NCI-H146 (cell line): ENCODE results near the gene RPS6KA3.
"Not testable (repeated sequence)": the region's sequence is repeated elsewhere in the genome, so short reads cannot be mapped to it uniquely, and the experiment has no call there.

Experiments used
- DNase-seq: peaks from one replicate; lab custom pipeline; 2025; lab: John Stamatoyannopoulos, UW

Gene RPS6KA3

DNA sequence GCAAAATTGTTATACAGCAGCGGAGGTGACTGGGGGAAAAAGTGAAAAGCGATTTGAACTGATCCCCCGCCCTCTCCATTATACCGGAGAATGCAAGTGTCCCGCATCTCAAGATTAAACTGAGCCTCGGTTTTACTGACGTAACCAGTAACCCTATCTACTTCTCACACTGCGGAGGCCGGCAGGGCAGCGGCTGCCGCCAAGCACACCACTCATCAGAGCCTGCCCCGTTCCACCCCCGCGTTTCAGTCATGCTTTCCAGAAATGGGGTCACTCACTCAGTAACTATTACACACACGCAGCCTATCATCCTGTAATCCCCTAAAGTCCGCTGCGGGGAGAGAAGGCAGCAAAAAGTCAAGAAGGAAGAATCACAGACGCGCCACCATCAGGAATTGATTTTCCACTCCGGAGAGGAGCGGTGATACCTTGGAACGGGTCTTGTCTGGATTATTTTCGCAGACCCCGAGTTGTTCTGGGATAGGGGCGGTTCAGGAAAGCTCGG, 1.4 kb downstream of the RPS6KA3 start:
- peak; percentile 19 for DNase-seq

DNA sequence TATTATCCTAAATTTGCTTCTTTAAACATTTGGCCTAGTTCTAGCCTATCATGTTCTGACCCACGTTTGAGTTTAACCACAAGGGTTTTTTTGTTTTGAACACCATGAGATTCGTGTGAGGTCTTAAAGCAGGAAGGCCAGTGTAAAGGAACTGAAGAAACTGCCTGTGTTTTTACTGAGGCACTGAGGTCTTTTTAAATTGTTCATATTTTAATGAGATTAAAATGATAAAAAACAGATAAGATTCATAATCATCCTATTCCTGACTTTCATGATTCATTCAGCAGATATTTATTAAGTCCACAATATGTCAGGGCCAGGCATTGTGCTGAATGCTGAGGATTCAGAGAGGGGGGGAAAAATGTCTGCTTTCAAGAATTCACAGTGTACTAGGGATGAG, 3.2 kb downstream of the RPS6KA3 start:
- DNase-seq: no peak

DNA sequence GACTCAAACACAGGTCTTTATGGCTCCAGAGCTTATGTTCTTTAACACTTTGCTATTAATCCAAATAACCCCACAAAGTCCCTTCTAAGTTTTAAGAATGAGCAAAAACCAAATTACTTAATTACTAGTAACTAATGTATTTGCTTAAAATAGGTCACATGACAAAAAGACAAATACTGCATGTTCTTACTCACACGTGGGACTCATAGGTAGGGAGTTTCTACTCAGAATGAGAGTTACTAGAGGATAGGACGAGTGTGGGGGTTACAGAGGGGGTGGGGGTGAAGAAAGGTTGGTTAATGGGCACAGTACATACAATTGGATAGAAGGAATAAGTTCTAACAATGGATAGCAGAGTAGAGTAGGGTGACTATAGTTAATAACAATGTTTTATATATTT, 5.8 kb downstream of the RPS6KA3 start:
- no peak for DNase-seq

DNA sequence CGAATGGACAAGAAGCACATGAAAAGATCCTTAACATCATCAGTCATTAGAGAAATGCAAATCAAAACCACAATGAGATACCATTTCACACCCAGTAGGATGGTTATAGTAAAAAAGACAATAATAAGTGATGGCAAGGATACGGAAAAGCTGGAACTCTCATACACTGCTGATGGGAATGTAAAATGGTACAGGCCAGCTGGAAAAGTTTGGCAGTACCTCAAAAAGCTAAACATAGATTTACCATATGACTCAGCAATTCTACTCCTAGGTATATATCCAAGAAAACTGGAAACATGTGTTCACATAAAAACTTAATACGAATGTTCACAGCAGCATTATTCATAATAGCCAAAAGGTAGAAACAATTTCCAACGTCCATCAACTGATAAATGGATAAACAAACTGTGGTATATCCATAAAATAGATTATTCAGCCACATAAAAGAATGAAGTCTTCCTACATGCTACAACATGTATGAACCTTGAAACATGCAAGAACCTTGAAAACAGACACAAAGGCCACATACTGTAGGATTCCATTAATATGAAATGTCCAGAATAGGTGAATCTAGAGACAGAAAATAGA, 11.9 kb downstream of the RPS6KA3 start:
- DNase-seq: no peak

DNA sequence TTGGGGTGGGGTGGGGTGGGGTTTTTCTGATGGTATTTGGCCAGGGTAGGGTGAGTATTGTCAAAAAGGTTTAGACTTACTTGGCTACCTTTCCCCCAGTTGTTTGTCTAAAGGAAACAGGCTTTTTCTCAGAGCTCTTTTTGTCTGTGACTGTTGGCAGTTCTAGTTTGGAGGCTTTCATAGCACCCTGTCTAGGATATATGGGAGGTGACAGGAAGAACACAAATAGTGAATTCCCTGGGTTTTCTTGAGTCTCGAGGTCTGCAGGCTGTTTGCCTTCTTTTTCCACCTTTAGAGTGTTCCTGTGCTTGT, 13.5 kb downstream of the RPS6KA3 start:
- no peak for DNase-seq

DNA sequence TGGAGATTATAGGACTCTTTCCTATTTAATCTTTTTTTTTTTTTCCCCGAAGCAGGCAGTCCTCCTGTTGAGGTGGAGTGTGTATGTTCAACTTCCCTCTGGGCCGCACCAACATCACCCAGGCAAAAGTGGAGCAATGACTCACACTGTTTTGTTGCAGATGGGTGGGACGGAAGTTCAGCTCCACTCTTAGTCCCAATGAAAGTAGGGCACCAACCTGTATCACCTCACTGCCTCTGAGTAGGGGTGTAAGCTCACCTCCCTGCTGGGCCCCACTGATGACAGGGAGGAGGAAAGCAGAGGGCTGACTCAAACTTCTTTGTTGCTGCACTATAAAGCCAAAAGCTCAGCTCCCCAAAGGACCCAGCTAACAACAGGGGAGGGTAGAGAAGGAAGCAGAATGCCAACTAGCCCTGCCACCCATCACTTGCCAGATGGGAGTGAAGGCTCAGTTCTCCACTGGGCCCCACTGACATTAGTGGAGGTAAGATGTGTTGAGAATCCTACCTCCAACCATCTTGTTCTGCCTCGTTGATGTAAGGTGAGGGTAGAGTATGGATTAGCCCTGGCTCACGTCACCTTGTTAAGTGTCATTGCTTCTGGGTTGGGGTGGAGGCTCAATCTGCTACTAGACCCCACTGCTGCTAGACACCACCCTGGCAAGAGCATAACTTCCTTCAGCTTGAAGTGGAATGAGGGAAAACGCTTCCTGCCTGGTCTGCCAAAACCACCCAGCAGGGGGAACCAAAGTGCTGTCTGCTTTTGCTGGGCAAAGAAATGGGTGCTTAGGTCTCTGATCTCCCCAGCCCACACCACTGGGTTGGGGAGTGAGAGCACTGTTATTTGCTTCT, 14.1 kb downstream of the RPS6KA3 start:
- DNase-seq: peak; percentile 10

DNA sequence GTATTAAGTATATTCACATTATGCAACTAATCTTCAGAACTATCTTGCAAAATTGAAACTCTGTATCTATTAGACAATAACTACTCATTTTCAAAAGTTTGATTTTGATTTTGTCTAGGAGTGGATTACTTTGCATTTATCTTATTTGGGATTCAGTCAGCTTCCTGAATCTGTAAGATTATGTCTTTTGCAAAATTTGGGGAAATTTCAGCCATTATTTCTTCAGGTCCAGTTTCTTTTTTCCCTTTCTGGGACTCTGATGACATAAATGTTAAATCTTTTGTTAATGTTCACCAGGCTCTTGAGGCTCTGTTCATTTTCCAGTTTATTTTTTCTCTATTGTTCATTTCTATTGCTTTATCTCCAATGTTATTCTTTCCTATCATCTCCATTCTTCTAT, 15.0 kb downstream of the RPS6KA3 start:
- DNase-seq: no peak

DNA sequence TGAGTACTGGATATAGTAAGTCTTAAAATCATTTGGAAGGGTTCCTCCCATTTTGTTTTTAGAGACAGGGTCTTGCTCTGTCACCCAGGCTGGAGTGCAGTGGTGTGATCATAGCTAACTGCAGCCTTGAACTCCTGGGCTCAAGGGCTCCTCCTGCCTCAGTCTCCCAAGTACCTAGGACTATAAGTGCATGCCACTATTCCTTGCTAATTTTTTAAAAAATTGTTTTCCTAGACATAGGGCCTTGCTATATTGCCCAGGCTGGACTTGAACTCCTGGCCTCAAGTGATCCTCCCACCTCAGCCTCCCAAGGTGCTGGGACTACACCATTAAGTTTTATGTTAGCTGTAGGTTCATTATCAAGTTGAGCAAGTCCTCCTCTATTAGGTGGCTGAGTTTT, 16.6 kb downstream of the RPS6KA3 start:
- DNase-seq: not testable (repeated sequence)

DNA sequence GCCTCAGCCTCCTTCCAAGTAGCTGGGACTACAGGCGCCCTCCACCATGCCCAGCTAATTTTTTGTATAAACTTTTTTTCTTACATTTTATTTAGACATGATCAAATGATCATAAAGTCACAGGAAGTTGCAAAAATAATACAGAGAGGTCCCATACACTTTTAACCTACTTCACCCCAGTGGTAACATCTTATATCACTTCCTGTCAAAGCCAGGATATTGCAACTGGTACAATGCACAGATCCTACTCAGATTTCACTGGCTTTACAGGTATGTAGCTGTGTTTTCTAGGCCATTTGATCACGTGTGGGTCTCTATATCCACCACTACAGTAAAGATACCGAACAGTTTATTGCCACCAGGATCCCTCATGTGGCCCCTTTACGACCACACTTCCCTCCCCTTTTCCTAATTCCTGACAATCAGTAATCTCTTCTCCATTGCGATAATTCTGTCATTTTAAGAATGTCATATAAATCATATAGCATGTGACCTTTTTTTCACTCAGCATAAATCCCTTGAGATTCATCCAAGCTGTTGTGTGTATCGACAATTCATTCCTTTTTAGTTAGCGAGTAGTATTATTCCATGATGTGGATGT, 18.0 kb downstream of the RPS6KA3 start:
- DNase-seq: no peak

DNA sequence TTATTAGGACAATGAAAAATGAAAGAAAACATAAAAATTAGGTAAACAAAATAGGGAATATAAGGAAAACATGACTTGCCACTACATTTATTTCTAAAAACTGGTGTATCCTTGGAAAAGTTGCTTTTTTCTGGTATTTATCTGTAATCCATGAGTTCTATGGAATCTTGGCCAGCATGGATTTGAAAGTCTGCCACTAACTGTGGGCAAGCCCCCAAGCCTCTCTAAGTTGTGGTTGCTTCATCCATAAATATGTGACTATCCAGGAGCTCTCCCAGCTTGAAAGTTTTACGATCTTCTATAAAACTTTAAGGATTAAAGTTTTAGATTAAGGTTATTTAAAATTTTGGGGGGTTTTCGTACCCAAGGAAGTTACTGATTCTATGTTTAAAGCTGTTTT, 21.8 kb downstream of the RPS6KA3 start:
- no peak for DNase-seq

DNA sequence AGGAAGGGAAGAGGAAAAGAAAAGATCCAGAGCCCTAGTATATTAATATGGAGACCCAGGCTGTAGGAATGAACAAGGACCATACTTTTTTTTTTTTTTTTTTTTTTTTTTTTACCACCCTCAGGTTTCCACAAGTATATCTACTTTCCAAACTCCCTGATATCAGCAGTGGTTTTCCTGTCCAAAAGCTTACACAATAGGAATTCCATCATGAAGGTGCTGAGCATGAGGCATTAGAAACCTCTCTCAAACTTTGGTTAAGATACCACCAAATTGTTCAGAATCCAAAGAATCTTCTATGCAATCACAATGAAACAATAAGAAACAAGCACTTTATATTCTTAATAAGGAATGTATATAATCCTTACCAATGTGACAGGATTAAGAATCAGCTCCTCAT, 26.5 kb downstream of the RPS6KA3 start:
- DNase-seq: no peak

DNA sequence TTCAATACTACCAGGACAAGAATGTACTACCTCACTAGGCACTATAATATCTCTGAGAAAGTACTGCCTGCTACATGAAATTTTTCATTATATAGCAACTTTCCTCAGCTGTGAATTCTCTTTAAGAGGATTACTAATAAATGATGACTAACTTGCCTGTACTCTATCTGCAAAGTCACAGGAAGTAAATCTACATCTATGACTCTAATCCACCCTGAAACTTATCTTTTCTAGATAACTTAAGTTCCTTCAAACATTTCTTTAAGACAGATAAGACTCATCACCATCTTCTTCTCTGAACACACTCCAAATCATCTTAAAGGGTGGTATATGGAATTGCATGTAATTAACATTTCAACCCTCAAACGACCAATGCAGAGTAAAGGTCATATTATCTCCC, 28.8 kb downstream of the RPS6KA3 start:
- DNase-seq: no peak

DNA sequence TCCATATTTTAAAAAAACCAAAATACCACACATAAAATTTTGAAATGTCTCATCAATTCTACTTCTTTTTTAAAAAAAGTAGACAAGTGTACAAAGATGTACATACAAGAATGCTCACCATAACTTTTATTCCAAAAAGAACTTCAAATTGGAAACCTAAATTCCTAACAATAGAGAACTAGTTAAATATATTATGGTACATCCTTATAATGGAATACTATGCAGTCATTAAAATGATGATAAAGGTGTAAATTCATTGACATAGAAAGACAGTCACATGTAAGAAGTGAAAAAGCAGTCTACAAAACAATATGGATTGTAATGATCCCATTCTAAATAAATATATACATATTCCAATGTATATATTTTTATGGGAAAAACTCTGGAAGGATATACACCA, 31.0 kb downstream of the RPS6KA3 start:
- no peak for DNase-seq

DNA sequence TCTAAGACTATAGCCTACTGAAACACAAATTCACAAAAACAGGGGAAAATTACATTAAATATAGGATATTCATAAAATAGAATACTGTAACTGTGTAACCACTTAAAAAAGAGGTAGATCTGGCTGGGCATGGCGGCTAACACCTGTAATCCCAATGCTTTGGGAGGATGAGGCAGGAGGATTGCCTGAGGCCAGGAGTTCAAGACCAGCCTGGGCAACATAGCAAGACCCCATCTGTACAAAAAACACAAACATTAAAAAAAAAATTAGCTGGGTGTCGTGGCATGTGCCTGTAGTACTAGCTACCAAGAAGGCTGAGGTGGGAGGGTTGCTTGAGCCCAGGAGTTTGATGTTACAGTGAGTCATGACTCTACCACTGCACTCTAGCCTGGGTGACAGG, 33.4 kb downstream of the RPS6KA3 start:
- no peak for DNase-seq

DNA sequence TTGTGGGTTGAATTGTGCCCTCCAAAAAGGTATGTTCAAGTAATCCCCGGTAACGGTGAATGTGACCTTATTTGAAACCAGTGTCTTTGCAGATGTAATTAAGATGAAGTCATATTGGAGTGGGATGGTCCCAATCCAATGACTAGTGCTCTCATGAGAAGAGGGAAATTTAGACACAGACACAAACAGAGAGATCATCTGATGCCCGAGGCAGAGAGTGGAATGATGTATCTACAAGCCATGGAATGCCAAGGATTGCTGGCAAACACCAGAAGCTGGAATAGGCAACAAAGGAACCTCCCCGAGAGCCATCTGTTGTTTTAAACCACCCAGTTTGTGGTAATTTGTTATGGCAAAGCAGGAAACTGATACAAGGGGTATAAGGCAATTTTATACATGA, 35.1 kb downstream of the RPS6KA3 start:
- DNase-seq: no peak

DNA sequence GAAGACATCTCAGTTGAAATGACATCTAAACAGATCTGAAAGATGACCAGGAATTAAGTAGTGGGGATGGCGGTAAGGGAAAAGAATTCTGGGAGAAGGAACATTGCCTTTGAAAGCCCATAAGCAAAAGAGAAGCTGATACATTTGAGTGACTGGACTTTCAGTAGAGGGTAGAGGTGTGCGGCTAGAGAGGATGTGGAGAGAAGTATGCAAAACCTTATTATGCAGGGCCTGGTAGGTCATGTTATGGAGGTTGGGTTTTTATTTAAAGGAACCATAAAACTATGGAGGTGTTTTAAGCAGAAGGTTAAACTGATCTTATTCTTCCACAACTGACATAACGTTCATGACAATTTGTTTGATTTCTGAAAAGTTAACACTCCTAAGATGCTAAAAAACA, 36.3 kb downstream of the RPS6KA3 start:
- no peak for DNase-seq

DNA sequence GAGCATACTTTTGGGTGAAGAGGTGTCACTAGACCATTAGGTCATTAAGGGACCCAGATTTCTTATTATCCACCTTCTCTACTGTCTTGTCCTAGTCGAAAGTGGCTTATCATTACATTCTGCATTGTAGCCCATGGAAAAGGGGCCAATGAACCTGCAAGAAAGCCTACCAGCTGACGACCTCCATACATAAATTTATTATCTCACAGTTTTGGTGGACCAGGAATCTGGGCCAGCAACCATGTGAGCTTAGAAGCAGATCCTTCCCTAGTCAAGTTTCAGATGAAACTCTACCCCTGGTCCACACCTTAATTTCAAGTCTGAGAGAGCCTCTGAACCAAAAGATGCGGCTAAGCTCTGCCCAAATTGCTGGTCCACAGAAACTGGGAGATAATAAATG, 37.6 kb downstream of the RPS6KA3 start:
- no peak for DNase-seq

DNA sequence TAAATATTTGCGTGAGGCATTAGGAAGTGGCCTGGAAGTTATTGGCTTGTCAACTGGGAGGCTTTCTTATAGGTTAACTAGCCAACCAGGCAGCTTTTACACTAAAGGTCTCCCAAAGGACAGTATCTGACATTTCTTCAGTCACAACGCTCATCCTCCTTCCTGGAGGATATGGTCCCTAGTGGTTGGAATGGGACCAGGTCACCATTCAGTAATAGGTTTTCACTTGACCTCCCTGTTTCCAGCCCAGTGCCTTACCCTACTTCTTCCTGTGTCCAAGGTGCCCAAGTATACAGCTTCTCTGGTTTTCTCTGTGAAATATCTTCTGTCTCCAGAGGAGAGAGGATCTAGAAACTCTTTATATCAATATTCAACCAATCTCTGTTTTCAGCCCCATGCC, 38.5 kb downstream of the RPS6KA3 start:
- no peak for DNase-seq

DNA sequence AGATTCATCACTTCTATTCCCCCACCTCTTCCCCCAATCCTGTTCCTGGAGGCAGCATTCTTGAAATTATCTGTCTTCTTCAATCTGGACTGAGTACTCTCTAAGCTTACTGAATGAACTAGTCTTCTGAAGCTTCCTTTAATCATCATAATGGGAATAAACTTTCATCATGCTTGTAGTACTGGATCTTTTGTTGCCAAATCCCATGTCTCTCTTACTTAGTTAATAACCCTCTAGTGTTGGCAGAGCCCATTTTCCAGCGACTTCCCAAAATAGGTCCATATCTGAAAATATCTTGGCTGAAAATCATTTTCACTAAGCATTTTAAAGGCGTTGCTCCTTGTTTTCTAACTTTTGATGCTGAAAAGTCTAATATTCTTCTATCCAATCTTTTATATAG, 39.6 kb downstream of the RPS6KA3 start:
- no peak for DNase-seq

DNA sequence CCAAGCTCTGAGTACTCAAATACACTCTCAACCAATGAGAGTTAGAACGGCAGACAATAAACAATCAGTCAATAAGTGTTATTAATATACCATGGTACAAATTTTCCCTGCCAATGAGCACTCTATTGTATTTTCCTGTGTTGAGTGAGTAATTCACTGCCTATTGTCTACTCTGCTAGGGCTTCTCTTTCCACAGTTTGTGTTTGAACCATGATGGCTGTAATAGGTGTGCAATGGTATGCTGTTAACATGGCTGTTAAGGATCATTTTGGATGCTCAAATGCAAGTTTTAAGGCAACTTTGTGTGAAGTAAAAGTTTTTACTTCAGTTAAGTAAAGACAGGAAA, 41.2 kb downstream of the RPS6KA3 start:
- no peak for DNase-seq

DNA sequence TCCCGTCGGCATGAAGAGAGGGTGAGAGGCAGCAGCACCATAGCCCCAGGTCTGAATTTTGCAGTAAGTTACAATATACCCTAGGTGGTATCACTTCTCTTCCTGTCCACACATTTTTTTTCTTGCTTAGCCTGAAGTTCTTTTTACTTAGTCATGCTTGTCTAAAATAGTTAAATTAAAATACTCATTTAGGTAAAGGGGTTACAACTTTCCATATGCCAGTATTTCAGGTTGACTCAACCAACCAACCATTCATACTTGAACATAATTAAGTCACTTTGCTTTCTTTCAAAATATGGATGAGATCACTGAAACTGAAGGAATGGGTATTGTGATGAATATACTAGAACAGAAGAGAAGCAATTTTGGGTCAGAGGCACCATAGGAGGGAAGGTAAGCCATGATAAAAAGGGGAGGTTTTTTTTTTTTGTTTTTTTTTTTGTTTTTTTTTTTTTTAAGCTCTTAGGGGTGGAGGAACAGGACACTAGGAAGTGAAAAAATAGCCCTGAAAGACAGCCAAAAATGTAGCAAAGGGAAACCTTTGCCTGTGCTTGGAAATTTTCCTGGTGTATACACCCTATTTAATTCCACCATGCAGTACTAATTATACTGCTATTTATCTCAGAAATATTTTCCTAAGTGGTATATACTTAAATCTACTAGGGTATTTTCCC, 41.8 kb downstream of the RPS6KA3 start:
- DNase-seq: no peak

DNA sequence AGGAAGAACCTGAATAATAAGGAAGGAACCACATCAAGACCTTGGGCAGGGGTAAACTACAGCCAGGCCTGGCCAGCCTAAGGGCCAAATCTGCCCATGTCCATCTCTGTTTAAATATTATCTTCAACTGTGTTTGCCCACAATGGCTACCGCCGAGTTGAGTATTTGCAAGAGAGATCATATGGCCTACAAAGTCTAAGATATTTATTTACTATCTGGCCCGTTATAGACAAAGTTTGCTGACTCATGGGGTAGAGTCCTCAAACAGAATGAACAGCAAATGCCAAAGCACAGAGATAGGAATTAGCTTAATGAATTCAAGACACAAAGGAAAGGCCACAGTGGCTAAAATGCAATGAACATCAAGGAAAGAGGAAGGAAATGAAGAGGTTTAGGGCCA, 44.8 kb downstream of the RPS6KA3 start:
- DNase-seq: peak; percentile 4
